HUES48 (cell line): ENCODE measurements around the gene ULK3.

Experiments used
- H3K27ac ChIP-seq: one replicate; pipeline ENCODE4 v1.7.0; 2013; ENCODE audit warnings: low read depth, low read length, inconsistent platforms
- H3K27me3 ChIP-seq: 2 replicates; pipeline ENCODE4 v1.6.1; 2013; ENCODE audit warnings: mild to moderate bottlenecking, low read length; ENCODE audit not compliant: control insufficient read depth, insufficient read depth
- H3K36me3 ChIP-seq: 2 replicates; pipeline ENCODE4 v1.6.1; 2013; ENCODE audit warnings: low read length; ENCODE audit not compliant: control insufficient read depth, insufficient read depth
- H3K4me1 ChIP-seq: 2 replicates; pipeline ENCODE4 v1.6.1; 2013; ENCODE audit warnings: mild to moderate bottlenecking, low read length; ENCODE audit not compliant: control insufficient read depth, insufficient read depth
- H3K4me3 ChIP-seq: 2 replicates; pipeline ENCODE4 v1.5.1; 2013; ENCODE audit warnings: mild to moderate bottlenecking, low read depth, low read length
- H3K9ac ChIP-seq: 2 replicates; pipeline ENCODE4 v1.6.1; 2013; ENCODE audit warnings: mild to moderate bottlenecking, low read depth, low read length, moderate library complexity
- H3K9me3 ChIP-seq: 2 replicates; pipeline ENCODE4 v1.6.1; 2013; ENCODE audit warnings: low read length; ENCODE audit not compliant: control insufficient read depth, insufficient read depth

Gene ULK3

GRCh38 chr15:74884428-74885223 lies 41.7 kb upstream of the ULK3 start:
- peak overlapping the region; percentile 37 for H3K27ac ChIP-seq
- no peak overlapping the region for H3K9ac ChIP-seq
- H3K9me3 ChIP-seq, result peaks cover 6% of the 10 kb centered on the region
- H3K27me3 ChIP-seq, result no peaks in the 10 kb centered on the region
- H3K4me1 ChIP-seq, result no peaks in the 10 kb centered on the region; the same call in 1 of the 2 replicates
- H3K36me3 ChIP-seq, result no peaks in the 10 kb centered on the region
- H3K4me3 ChIP-seq, result no peak overlapping the region

DNA sequence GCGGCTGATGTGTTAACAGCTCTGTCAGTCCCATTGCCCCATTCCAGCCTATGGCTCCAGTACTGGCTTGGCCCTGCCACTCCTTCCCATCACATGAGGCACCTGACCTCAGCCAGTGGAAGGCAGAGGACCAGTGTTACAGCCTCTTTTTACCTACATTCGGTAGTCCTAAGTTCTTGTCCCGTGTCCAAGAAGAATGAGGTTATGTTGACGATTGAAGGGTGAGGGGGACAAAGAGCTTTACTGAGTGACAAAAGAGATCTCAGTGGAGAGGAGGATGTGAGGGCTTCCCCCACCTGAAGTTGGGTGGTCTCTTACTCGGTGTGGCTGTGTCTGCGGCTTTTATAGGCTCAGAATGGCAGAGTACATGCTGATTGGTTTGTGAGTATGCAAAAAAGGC lies 39.6 kb upstream of the ULK3 start:
- H3K27ac ChIP-seq, result no peak overlapping the region
- H3K36me3 ChIP-seq, result no peaks in the 10 kb centered on the region
- no peak overlapping the region for H3K4me3 ChIP-seq
- no peaks in the 10 kb centered on the region for H3K27me3 ChIP-seq
- no peak overlapping the region for H3K9ac ChIP-seq
- no peaks in the 10 kb centered on the region for H3K4me1 ChIP-seq
- H3K9me3 ChIP-seq, result peaks cover 6% of the 10 kb centered on the region

GRCh38 chr15:74878273-74878672 lies 35.3 kb upstream of the ULK3 start:
- no peaks in the 10 kb centered on the region for H3K36me3 ChIP-seq
- peaks cover 6% of the 10 kb centered on the region for H3K9me3 ChIP-seq
- H3K27ac ChIP-seq, result no peak overlapping the region
- no peak overlapping the region for H3K4me3 ChIP-seq
- H3K4me1 ChIP-seq, result no peaks in the 10 kb centered on the region
- H3K9ac ChIP-seq, result no peak overlapping the region
- no peaks in the 10 kb centered on the region for H3K27me3 ChIP-seq

- Histone ChIP-seq H3K36me3 (no peaks in the 10 kb centered on the region; the same call in 1 of the 2 replicates), H3K4me1 (no peaks in the 10 kb centered on the region), H3K27ac (peak overlapping the region; percentile 56), H3K27me3 (no peaks in the 10 kb centered on the region), H3K9me3 (no peaks in the 10 kb centered on the region), H3K4me3 (peak overlapping the region; percentile 95), H3K9ac (no peak overlapping the region)
Observed at GRCh38 chr15:74873756-74874424, 30.9 kb upstream of the ULK3 start.

GRCh38 chr15:74873036-74873755 lies 30.2 kb upstream of the ULK3 start, which contains the start of gene SCAMP2:
TSS of gene SCAMP2 (minus strand) at chr15:74873365. CDS start at chr15:74873255, 110 bp downstream.
- Histone ChIP-seq H3K36me3 (peaks cover 2% of the 10 kb centered on the region; the same call in 1 of the 2 replicates), H3K27ac (peak within 1 kb of the TSS; percentile 94), H3K9ac (peak within 1 kb of the TSS; percentile 95), H3K27me3 (no peaks in the 10 kb centered on the region), H3K4me3 (peak within 1 kb of the TSS; percentile 95), H3K9me3 (no peaks in the 10 kb centered on the region), H3K4me1 (no peaks in the 10 kb centered on the region)

- Histone ChIP-seq H3K4me3 (peak overlapping the region; percentile 95), H3K9ac (peak overlapping the region; percentile 95; the same call in 1 of the 2 replicates), H3K27me3 (no peaks in the 10 kb centered on the region), H3K9me3 (no peaks in the 10 kb centered on the region), H3K27ac (peak overlapping the region; percentile 94), H3K36me3 (peaks cover 7% of the 10 kb centered on the region; the same call in 1 of the 2 replicates), H3K4me1 (no peaks in the 10 kb centered on the region)
Observed at GRCh38 chr15:74872702-74873035, 29.7 kb upstream of the ULK3 start.

DNA sequence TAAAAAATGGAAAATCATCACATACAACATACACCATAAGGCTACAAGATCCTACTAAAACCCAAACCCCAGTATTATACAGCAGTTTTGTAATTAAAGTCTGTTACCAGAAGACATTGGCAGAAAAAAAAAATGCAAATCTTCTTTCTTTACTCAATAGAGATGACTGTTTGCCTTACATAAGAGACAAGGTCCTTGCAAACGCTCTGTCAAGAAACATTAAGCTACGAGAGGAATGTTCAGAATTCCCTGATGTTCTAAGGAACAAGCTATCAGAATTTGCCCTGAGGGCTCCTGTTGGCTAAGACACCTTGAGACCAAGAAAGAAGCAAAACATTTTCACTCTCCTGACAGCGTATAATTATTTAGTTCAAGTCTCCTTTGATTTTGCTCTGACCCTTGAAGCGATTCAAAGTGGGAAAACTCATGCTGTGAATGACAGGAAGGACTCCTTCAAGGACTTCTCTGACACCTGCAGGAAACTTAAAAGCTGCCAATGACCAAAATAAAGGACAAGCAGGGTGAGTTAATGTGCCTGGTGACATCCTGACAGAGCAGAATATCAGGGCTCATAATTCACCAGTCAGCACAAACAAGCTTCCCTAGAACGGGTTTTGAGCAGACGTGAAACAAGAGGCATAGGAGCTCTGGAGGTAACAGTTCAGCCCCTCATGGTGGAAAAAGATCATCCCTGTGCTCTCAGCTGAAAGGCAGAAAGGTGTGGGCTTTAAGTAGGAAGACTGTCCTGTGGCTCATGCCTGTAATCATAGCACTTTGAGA lies 27.7 kb upstream of the ULK3 start:
- no peak overlapping the region for H3K9ac ChIP-seq
- peak overlapping the region; percentile 23 for H3K27ac ChIP-seq
- no peak overlapping the region for H3K4me3 ChIP-seq

DNA sequence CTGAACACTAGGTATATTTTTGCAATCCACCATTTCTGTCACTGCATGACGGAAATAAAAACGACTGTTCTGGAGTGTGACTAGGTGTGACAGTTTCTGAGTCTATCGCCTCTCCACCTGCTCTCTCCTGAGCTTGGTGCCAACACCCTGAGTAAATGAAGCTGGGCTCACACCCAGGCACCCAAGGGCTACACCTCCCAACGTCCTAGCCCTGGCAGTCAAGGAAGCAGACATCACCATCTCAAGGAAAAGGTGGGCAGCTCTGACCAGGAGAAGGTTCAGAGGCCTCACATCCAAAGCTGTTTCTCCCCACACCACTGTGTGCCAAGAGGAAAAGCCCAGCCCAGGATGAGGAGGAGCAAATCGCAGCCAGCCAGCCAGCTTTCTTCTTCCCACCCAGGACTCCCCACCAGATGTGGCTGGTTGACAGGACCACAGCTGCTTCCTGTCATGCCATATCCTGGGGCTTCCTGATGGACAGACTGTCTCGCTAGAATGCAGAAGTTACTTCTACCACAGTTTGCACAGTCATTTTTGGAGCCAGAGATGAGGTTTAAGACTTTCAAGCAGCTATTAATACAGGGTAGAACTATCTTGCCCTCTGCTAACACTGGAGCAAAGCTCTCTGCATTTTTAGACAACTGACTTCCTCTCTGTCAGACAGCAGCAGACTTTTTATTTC lies 26.9 kb upstream of the ULK3 start:
- Histone ChIP-seq H3K9me3 (no peaks in the 10 kb centered on the region), H3K36me3 (peaks cover 15% of the 10 kb centered on the region), H3K4me3 (no peak overlapping the region), H3K4me1 (no peaks in the 10 kb centered on the region), H3K27ac (no peak overlapping the region), H3K9ac (no peak overlapping the region), H3K27me3 (no peaks in the 10 kb centered on the region)

More for the DNA sequence above, 27.7 kb upstream of the ULK3 start:
- no peaks in the 10 kb centered on the region for H3K9me3 ChIP-seq
- no peaks in the 10 kb centered on the region for H3K27me3 ChIP-seq
- H3K36me3 ChIP-seq, result peaks cover 15% of the 10 kb centered on the region
- no peaks in the 10 kb centered on the region for H3K4me1 ChIP-seq

DNA sequence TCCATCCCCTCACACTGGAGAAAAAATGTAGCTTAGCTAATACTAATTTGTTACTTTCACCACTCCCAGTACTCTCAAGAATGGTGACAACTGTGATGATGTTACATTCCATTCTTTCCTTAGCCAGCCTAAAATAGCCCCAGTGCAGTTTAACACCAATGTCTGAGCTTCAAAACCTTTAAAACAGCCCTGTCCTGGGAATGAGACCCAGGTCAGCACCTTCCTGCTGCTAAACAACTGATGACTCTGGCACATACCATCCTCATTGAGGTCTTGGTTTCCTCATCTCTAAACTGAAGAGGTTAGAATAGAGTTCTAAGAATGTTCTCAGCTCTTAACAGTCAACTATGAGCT lies 26.4 kb upstream of the ULK3 start:
- Histone ChIP-seq H3K4me1 (no peaks in the 10 kb centered on the region), H3K27me3 (no peaks in the 10 kb centered on the region), H3K9ac (no peak overlapping the region), H3K27ac (no peak overlapping the region), H3K9me3 (no peaks in the 10 kb centered on the region), H3K4me3 (no peak overlapping the region), H3K36me3 (peaks cover 15% of the 10 kb centered on the region)

DNA sequence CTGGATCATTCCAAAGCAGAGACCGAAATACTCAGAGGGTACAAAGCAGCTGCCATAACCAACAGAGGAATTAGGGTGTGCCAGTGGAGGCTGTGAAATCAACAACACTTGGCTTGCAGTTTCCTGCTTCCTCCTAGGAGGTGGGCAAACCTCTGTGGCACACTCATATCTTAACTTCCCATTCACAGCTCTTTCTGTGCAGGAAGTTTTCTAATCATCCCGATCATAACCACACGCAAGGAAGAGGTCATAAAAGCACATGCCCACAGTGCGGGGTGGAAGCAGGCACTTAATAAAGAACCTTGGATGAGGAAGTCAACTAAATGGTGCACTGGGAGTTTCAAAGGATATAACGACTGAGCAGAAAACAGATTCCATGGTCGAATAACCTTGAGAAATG lies 25.1 kb upstream of the ULK3 start:
- Histone ChIP-seq H3K4me3 (no peak overlapping the region), H3K9me3 (no peaks in the 10 kb centered on the region), H3K27me3 (no peaks in the 10 kb centered on the region), H3K27ac (no peak overlapping the region), H3K36me3 (peaks cover 15% of the 10 kb centered on the region), H3K9ac (no peak overlapping the region), H3K4me1 (no peaks in the 10 kb centered on the region)
